GM19372 (cell line): ENCODE measurements around the gene MED16.
"Not testable (repeated sequence)": the region's sequence is repeated elsewhere in the genome, so short reads cannot be mapped to it uniquely, and the experiment has no call there.

ENCODE experiments used
- ATAC-seq: cut with Tn5 transposase; IDR thresholded peaks from one replicate; pipeline ENCODE4 v1.9.1; 2021; ENCODE audit warnings: mild to moderate bottlenecking, low read depth, moderate library complexity; ENCODE audit not compliant: unreplicated experiment

The MED16 gene

GRCh38 chr19:891421-892200, 1.4 kb downstream of the MED16 start:
- not testable (repeated sequence) for ATAC-seq

GRCh38 chr19:890831-891230, 2.2 kb downstream of the MED16 start:
- ATAC-seq: no peak

DNA sequence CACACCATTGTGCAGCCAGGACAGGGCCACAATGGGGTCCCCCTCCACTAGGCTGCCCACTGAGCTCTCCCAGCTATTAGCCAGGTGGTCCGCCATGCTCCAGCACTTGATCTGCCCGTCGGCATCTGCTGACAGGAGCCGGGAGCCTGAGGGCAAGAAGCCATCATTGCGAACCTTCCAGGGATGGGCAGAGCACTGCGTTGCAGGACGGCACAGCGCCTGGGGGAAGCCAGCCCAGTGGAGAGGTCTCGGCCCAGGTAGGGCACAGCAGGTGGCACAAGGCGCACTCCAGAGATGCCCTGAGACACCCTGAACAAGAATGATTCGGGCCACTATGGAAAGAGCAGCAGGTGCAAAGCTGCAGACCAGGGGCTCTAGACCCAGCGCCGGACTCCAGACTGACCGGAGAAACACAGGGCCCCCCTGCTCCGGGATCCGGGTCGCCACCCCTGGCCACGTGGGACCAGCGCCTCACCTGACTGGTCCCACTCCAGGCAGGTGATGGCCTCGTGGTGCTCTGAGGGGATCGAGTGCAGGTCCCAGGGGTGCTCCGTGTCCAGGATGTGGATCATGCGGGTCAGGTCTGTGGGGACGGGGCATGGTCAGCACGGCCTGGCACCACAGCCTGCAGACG, 3.2 kb downstream of the MED16 start:
- no peak for ATAC-seq

- no peak for ATAC-seq
These were observed 4.2 kb downstream of the MED16 start for GRCh38 chr19:888581-889385.

- ATAC-seq: no peak
These were observed 5.4 kb downstream of the MED16 start for GRCh38 chr19:887599-887998.

DNA sequence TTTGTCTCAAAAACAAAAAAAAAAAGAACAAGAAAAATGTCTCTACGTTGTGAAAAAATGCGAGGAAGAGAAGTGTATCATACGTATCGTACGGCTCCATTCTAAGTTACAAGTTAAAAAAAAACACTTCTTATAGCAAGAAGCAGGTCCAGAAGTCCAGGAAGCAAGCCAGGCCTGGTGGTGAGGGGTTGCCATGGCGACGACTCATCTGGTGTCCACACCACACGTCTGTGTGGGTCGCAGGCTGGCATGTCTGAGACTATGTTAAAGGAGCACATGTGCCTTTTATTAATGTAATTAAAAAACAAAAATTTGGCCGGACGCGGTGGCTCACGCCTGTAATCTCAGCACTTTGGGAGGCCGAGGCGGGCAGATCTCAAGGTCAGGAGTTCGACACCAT, 5.9 kb downstream of the MED16 start:
- ATAC-seq: no peak

DNA sequence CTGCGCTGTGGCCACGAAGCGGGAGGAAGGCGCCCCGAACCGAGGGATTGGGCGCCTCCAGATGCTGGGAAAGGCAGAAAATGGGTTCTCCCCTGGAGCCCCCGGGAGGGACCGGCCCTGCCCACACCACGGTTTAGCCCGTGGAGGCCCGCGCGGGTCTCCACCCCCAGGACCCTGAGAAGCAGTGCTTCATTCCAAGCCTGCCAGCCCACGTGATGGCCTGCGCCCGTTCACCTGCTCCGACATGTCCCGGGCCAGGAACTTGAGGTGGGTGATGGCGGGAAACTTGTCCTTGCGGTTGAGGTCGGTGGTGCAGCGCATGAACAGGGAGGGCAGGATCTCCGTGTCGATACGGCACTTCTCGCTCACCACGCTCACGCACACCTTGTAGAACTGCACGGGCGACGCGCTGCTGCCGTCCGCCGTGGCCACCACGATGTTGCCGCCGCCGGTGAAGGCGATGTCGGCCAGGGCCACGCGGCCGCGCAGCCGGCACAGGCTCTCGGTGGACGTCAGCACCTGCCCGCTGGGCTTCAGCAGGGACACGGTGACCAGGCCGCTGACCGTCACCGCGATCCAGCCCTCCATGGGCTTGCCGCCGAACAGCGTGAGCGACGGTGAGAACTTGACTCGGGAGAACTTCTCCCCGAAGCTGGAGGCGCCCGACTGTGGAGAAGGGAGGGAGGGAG, 7.3 kb downstream of the MED16 start:
- no peak for ATAC-seq

DNA sequence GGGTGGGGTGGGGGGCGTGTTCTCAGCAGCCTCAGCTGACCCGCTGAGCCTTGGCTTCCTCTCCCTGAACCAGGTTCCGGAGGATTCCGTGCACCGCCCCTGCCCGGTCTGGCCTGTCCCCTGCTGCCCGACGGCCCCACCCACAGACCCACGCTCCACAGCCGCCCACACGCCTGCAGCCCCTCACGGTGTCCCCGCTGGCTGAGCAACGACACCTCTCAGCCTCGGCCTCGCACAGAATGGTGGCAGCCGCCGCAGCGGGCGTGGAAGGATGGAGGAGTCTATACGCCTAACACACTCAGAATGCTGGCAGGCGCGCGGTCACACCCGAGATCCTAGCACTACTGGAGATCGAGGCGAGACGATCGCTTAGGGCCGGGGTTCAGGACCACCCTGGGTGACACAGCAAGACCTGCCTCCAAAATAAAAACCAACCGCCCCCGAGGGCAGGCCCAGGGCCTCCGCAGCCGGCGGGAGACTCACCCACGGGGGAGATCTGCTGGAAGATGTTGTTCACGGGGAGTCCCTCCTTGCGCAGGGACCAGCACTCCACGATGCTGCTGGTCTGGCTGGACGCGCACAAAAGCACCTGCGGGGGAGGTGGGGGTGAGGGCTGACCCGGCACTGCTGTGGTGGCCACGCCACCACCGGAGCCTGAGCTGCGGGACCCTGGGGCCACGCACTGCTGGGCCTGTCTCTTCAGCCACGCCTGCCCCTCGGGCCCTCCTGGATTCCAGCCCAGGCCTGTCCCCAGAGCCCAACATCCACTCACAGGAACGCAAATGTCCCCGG, 8.4 kb downstream of the MED16 start:
- no peak for ATAC-seq

DNA sequence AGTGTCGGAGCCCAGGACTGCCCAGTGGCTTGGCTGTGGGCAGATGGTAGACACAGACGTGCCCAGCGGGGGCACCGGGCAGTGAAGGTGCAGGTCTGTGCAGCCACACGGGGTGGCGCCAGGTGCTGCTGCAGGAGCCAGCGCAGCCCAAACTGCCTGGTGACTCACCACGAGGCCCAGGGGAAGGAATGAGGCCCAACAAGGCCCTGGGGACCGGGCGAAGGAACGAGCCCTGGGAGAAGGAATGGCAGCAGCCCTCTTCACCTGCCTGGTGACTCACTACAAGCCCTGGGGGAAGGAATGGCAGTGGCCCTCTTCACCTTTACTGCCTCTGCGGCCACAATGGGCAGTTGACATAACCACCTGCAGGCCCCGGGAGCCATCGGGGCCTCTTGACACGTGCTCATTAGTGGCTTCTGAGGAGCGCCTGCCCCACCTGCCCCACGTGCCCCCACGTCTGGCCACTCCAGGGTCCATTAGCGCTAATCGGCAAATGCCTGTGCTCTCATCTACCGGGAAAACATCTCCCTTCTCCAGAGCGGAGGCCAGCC, 9.3 kb downstream of the MED16 start:
- ATAC-seq: no peak

GRCh38 chr19:882871-883497, 10.0 kb downstream of the MED16 start:
- ATAC-seq: no peak

- ATAC-seq: no peak
These were observed 11.5 kb downstream of the MED16 start for GRCh38 chr19:881385-882071.

DNA sequence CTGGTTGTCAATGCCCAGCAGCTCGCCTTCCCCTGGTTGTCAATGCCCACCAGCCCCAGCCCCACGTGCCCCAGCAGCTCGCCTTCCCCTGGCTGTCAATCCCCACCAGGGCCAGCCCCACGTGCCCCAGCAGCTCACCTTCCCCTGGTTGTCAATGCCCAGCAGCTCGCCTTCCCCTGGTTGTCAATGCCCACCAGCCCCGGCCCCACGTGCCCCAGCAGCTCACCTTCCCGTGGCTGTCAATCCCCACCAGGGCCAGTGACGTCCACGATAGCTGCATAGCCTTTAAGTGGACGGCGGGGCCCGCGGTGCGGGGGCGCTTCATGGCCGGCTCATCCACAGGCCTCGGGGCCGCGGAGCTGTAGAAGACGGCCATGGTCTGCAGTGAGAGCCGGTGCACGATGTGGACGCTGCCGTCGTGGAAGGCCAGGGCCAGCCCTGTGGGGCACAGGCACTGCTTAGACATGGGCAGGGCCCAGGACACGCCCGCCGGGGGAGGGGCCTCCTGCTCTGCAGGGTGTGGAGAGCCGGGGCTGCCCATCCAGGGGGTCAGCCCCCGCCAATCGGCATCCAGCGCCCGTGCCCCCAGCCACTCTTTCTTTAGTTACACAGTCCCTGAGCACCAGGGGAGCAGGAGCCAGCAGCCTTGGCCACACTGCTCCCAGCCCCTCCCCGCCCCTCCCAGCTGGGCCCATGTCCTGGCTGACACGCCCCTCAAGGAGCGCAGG, 13.1 kb downstream of the MED16 start:
- no peak for ATAC-seq

DNA sequence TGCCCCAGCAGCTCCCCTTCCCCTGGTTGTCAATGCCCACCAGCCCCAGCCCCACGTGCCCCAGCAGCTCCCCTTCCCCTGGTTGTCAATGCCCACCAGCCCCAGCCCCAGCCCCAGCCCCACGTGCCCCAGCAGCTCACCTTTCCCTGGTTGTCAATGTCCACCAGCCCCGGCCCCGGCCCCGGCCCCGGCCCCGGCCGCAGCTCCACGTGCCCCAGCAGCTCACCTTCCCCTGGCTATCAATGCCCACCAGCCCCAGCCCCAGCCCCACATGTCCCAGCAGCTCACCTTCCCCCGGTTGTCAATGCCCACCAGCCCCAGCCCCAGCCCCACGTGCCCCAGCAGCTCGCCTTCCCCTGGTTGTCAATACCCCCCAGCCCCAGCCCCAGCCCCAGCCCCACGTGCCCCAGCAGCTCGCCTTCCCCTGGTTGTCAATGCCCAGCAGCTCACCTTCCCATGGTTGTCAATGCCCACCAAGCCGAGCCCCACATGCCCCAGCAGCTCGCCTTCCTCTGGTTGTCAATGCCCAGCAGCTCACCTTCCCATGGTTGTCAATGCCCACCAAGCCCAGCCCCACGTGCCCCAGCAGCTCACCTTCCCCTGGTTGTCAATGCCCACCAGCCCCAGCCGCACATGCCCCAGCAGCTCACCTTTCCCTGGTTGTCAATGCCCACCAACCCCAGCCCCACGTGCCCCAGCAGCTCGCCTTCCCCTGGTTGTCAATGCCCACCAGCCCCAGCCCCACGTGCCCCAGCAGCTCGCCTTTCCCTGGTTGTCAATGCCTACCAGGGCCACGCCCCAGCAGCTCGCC, 14.0 kb downstream of the MED16 start:
- not testable (repeated sequence) for ATAC-seq

GRCh38 chr19:877992-878660, 14.9 kb downstream of the MED16 start:
- ATAC-seq: not testable (repeated sequence)

DNA sequence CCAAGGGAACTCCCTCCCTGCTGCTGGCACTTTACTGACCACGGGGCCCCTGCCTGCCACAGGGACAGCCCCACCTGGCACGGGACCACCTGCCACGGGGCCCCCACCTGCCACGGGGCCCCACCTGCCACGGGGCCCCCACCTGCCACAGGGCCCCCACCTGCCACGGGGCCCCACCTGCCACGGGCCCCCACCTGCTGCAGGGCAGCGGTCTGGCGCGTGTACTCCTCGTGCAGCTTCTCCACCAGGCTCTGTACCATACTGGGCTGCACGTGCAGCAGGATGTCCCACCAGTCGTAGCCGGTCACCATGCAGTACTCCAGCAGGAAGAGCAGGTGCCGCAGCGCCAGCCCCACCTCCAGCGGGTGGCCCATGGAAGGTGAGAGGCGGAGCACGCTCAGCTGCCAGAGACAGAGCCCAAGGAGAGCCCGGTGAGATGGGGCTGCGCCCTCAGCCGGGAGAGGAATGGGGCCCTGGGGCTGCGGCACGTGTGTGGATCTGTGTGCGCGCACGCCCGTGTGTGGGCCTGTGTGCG, 16.1 kb downstream of the MED16 start:
- ATAC-seq: no peak

- no peak for ATAC-seq
These were observed 16.9 kb downstream of the MED16 start for GRCh38 chr19:876089-876488.
